GM19025 (cell line): ENCODE results near the gene PML.

Source experiments
- ATAC-seq: cut with Tn5 transposase; IDR thresholded peaks from one replicate; pipeline ENCODE4 v1.9.1; 2021; ENCODE audit warnings: mild to moderate bottlenecking, low read depth, moderate library complexity; ENCODE audit not compliant: unreplicated experiment

Gene PML, protein sequence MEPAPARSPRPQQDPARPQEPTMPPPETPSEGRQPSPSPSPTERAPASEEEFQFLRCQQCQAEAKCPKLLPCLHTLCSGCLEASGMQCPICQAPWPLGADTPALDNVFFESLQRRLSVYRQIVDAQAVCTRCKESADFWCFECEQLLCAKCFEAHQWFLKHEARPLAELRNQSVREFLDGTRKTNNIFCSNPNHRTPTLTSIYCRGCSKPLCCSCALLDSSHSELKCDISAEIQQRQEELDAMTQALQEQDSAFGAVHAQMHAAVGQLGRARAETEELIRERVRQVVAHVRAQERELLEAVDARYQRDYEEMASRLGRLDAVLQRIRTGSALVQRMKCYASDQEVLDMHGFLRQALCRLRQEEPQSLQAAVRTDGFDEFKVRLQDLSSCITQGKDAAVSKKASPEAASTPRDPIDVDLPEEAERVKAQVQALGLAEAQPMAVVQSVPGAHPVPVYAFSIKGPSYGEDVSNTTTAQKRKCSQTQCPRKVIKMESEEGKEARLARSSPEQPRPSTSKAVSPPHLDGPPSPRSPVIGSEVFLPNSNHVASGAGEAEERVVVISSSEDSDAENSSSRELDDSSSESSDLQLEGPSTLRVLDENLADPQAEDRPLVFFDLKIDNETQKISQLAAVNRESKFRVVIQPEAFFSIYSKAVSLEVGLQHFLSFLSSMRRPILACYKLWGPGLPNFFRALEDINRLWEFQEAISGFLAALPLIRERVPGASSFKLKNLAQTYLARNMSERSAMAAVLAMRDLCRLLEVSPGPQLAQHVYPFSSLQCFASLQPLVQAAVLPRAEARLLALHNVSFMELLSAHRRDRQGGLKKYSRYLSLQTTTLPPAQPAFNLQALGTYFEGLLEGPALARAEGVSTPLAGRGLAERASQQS

DNA sequence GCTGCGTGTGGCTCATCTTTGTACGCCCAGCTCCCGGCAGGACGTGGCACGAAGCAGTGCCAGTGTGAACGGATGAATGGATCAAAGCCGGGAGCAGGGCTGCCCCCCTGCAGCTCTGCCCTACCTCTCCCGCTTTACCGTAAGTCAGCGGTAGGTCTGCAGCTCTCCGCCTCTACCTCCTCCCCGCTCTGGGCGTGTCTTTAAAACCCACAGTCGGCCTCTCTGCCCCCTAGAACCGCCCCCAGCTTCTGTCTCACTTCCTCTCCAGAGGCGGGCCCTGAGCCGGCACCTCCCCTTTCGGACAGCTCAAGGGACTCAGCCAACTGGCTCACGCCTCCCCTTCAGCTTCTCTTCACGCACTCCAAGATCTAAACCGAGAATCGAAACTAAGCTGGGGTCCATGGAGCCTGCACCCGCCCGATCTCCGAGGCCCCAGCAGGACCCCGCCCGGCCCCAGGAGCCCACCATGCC is at the start of gene PML:
TSS of gene PML (plus strand) at position 304 of the 471 bp plus-strand sequence. CDS start at position 401, 97 bp downstream.
- peak; percentile 66 for ATAC-seq

DNA sequence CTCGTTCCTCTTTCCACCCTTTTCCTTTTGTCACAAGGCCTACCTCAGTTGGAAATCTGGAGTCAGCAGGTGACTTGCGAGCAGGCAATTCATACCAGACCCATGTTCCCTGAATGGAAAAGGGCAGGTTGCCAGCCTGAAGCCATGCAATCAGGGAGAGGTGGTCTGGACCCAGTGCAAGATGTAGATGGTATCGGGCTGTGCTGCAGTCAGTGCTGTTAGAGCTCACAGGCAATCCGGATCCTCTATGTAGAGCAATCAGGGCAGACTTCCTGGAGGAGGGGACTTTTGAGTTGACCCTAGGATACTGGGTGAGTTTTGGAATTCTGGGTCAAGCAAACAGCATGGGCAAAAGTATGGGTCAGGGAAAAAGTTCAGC is 49.4 kb upstream of the PML start:
- no peak for ATAC-seq

DNA sequence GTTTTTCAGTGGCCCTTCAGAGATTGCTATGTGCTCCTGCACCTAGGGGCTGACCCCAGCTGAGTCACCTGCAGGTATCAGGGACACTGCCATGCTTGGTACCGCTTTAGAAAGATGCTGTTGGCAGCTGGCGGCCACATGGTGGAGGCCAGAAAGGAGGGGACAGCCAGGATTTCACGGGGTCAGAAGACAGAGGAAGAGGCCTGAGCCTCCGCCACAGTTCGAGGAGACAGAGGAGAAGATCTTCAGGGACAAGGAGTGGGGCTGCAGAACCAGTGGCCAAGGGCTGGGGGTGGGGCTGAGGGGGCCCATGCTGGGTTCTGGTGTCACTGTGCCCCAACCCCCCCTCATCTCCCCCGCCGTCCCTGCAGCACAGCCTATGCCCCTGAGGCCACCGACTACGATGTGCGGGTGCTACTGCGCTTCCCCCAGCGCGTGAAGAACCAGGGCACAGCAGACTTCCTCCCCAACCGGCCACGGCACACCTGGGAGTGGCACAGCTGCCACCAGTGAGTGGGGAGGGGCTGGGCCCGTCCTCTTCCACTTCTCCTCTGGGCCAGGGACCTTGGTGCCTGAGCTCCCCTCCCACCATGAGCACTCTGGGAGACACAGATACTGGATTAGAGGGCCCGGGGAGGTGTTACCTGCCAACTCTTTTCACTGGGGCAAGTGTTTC is 48.3 kb upstream of the PML start:
- ATAC-seq = no peak

DNA sequence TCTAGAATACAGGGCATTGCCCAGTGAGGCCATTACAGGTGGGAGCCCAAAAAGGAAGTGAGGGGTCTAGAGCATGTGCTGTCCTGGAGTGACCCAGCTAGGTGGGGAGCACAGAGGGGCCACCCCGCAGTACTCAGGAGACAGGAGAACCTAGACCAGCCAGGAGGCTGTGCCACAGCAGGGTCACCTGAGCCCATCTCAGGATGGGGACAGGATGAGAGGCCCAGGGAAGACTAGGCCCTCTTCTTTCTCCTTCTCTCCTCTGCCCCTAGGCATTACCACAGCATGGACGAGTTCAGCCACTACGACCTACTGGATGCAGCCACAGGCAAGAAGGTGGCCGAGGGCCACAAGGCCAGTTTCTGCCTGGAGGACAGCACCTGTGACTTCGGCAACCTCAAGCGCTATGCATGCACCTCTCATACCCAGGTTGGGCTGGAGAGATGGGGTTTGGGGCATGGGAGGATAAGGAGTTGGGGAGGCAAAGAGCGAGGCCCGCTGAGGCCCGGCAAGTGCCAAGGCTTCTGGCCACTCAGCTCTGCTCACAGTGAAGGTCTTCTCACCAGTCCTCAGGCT is 47.6 kb upstream of the PML start:
- ATAC-seq = no peak

DNA sequence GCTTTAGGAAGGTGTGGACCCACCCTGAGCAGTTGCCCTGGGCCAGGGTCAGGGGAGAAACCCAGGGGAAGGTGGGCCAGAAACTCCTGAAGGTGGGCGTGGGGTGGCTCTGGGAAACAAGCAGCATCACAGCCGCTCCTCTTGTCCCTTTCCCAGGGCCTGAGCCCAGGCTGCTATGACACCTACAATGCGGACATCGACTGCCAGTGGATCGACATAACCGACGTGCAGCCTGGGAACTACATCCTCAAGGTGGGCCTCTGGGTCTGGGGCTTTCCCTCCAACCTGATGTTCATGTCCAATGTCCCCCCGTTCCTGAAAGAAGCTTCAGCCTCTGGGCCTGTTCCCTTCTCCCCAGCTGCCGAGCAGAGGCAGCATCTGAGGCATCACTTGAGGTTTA is 46.9 kb upstream of the PML start:
- no peak for ATAC-seq

DNA sequence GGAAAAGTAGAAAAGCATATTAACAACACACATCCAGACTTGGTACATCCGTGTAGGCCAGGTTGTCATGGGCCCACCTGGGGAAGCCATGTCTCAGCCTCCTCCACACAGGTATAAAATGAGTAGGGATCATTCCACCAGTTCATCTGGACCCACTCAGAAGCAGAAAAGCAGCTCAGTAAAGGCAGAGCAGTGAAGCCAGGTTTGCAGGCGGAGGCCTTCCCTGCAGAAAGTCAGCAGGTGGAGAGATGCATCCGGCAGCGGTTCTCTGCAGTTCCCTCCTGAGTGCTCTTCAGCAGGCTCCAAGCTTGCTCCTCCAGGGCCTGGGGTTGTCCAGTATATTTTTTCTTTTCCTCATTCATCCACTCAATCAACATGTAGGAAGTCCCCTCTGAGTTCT is 46.1 kb upstream of the PML start:
- ATAC-seq = no peak

DNA sequence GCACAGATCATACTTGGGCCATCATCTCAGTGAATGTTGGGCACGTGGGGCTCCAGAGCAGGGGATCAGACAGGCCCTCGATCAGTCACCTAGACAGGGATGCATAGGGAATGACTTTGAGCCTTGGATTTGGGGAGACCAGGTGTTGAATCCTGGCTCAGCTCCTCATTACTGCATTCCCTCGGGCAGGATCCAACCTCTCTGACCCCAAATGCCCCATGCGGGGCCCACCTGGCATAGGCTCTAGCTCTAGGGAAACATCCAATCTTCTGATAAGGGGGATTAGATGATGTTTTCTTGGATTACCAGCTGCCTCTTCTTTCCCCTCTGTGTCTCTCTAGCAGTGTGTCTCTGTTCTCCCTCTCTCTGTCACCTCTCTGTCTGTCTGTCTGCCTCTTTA is 45.5 kb upstream of the PML start:
- no peak for ATAC-seq

DNA sequence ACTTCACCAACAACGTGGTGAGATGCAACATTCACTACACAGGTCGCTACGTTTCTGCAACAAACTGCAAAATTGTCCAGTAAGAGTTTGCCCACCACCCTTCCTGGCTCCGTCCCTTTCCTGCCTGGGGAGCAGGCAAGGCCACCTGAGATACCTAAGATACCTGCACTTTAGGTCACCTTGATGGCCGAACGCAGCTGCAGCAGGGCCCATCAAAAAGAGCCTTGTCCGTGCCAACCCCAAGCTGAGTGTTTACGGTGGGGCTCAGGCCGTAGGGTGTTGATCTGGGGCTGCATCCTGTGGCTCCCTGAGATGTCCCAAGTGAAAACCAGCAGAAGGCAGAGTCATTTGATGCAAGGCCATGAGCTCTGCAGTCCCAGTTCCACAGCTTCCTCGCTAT is 45.0 kb upstream of the PML start:
- no peak for ATAC-seq

DNA sequence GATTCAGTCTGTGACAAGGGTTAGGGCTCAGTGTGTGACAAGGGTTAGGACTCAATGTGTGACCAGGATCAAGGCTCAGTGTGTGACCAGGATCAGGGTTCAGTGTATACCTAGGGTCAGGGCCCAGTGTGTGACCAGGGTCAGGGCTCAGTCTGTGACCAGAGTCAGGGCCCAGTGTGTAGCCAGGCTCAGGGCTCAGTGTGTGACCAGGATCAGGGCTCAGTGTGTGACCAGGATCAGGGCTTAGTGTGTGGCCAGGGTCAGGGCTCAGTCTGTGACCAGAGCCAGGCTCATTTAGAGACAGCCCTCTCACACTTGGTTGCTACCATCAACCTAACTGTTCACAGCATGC is 44.1 kb upstream of the PML start:
- ATAC-seq = no peak

DNA sequence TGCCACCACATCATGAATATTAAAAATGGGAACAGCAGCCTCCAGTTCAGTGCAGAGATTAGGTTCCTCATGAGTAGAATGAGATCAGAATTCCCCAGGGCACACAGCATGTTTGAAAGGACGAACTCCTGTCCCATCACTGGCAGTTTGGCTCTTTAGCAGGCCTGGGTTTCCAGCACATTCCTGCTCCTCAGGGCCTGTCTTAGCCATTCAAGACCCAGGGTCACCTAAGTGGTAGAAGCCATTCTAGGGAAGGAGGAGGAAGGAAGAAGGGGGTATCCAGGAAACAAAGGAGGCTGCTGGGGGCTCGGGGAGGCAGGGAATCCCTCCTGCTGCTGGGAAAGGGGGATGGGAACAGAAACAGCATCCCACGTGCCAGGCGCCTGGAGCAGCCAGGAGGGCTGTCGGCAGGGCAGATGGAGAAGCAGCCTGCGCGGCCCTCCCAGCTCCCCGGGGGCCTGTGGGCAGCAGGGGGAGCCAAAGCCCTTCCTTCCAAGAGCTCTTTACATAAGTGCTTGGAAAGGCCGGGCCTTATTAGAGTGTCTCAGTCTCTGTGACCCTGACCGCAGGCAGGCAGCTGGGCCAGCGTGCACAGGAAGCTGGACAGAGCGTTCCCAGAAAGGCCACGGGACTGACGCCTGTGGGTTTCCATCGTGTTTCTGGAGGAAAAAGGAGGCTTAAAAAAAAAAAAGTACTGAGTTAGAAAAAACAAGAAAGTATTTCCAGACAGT is 43.5 kb upstream of the PML start:
- no peak for ATAC-seq

DNA sequence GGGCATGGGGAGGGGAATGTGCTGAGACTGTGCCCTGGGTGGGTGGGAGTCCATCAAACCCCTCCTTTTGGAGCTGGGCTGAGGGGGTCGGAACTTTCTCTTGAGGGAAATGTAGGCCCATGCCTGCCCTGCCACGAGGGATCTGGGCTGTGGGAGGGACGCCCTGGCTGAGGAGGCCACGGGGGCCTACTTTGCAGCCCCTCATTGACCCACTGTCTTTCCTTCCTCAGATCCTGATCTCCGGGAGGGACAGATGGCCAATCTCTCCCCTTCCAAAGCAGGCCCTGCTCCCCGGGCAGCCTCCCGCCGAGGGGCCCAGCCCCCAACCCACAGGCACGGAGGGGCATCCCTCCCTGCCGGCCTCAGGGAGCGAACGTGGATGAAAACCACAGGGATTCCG is 42.9 kb upstream of the PML start:
- no peak for ATAC-seq

DNA sequence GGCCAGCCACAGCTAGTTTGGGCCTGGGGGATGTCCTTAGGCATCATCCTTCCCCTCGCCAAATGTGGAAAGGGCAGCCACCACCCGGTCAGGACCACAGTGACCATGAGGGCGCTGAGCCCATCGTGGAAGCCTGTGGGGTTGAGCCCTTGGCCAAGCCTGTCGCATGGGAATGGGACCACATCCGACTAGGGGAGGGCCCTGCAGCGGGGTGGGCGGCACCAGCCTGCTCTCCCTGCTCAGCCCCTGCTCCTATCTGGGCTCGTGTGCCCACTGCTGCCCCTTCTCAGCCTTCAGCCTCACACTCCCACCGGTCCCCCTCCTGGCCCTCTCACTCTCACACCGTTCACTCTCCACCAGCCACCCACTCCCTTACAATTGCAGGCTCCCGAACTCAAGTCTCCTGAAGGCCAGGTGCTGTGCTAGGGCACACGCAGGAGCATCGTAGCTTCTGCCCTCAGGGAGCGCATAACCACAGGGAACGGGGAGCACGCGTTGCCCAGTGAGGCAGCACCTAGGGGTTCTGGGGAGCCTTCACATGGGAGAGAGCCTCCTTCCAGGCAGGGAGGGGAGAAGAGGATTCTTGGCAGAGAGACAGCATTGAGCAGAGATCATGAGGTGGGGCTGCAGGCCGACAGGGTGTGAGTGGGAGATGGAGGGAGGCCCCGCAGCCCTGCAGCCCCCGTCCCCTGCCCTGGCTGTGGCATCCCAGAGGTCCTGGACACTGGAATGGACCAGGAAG is 42.2 kb upstream of the PML start:
- ATAC-seq = no peak

DNA sequence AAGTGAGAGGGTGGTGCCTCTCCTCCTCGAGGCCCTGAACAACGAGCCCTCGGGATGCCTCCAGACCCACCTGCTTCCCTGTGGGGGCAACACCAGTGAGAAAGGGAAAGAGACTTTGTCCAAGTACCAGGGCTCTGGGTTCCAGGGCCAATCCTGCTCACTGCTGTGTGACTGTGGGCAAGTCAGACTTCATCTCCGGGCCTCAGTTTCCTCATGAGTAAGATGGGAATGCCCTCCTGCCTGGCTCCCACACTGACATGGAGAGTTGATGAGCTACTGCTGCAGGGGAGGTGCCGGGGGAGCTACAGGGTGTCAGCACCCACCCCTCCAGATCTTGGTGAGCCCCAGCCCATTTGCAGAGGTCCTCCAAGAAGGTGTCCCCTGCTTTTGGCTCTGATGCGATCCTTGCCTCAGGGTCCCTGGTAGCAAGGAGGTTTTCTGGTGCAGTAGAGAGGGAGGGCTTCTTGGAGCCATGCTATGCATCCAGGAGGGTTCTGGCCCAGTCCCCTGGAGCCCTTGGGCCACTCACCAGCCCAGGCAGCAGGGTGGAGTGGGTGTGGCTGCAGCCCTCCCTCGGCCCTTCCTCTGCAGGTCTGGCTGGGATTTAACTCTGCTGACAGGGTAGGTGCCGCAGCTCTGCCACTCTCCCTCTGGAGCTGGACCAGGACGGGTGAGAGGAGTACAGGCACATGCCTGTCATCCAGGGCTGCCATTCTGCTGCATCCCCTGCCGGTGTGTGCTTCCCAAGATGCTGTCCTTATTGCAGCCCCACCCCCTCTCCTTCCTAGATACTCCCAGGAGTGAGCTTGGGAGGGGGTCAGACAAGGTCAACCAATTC is 41.4 kb upstream of the PML start:
- no peak for ATAC-seq

DNA sequence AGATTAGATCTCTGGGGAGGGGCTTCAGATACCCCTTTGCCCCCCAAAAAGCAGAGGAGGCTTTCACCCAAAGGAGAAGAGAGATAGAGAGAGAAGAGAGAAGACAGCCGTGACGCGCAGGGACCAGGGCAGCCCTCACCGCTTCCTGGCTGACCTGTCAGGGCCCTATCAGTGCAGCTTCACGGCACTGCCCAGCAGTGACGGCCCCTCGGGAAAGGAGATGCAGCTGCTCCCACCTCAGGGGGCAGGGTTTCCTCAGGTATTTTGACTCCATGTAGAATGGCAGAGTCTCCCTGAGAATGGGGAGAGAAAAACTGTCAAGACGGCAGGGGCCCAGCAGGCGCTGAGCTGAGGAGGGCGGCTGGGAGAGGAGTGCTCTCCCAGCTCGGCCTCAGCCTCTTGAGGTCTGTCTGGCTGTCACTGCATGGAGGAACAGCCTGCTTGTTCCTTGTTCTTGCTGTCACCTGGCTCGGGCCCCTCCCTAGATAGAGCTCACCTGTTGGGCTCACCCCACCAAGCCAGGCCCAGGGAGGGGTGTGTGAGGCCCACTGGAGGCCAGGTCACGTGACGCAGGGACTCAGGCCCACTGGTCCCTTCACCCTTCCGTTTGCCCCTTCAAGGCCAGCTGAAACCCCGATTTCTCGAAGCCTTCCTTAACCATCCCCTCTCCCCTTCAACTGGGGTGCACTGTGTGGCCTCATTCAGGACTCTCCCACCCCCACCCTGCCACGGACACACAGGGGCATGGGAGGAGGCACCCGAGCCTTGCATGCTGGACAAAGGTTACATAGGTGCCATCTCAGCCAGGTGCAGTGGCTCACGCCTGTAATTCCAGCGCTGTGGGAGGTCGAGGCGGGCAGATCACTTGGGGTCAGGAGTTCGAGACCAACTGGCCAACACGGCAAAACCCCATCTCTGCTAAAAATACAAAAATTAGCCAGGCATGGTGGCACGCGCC is 40.0 kb upstream of the PML start:
- no peak for ATAC-seq

DNA sequence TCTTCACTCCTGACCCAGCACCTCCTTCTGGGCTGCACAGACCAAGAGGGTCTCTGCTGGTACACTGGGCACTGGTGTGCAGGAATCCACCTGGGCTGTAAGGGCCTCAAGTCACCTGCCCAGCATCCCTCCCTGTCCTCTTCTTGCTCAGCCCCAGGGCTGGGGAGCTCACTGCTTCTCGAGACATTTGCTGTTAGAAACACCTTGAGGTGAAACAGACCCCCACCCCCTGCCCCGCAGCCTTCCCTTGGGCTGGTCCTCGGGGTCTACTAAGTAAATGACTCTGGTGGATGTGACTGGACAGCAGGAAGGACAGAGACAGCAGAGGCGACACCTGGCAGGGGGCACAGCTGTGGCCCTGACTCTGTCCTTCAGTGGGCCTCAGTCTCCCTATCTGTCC is 39.2 kb upstream of the PML start:
- ATAC-seq = no peak

DNA sequence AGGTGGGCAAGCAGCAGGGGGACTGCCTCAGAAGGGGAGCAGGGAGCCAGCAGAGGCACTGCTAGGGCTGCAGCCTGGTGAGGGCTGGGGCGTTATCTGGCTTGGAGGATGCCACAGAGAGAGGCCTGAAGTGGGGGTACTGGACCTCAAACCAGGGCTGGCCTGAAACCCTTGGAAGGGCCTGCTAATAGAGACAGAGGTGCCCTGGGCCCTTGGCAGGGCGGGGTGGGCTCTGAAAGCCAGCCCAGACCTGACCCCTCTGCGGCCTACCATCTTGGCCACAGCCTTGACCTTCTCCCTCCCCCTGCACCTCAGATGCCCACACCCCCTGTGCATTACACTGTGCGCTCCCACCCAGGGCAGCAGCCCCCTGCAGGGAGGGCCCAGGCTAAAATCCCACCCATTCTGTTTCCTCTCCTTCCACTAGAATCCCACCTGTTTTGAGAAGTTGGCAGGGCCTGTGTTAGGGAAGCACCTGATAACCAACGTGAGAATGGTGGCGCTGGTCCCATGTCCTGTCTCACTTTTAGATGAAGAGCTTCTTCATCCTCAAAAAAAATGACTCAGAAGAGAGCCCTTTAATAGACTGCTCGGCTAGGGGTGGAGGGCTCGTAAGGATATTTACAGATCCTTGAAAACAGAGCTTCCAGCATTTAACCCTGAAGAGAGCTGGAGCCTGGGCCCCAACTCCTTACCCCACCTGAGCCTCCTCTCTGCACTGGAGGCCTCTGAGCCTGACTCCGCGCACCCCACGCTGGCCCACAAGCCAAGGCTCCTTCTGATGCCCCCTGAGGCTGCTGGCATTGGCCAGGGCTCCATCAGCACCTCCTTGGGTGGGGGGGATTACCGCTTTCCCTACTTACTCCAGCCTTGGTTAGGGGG is 38.4 kb upstream of the PML start:
- ATAC-seq = no peak

DNA sequence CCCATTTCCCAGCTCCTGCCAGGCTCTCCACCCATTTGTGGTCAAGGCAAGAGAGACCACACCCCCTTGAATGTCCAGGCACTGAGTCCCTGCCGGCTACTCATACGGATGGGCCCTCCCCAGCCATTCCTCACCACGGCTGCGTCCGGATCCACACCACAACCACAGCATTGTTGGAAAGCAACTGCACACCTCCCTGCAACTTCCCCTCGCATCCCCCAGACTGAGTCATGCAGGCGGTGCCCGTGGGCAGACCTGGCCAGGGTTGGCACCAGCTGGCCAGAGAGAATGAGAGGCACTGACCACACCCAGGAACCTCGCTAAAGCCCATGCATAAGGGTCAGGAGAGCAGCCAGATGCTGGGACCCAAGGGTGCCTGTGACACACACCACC is 37.8 kb upstream of the PML start:
- no peak for ATAC-seq
